T1000 (cell line): ENCODE results near the gene GIT1.

Experiments used
- DNase-seq: peaks from one replicate; lab custom pipeline; 2025; ENCODE audit warnings: mixed read lengths; lab: John Stamatoyannopoulos, UW

GIT1 gene

DNA sequence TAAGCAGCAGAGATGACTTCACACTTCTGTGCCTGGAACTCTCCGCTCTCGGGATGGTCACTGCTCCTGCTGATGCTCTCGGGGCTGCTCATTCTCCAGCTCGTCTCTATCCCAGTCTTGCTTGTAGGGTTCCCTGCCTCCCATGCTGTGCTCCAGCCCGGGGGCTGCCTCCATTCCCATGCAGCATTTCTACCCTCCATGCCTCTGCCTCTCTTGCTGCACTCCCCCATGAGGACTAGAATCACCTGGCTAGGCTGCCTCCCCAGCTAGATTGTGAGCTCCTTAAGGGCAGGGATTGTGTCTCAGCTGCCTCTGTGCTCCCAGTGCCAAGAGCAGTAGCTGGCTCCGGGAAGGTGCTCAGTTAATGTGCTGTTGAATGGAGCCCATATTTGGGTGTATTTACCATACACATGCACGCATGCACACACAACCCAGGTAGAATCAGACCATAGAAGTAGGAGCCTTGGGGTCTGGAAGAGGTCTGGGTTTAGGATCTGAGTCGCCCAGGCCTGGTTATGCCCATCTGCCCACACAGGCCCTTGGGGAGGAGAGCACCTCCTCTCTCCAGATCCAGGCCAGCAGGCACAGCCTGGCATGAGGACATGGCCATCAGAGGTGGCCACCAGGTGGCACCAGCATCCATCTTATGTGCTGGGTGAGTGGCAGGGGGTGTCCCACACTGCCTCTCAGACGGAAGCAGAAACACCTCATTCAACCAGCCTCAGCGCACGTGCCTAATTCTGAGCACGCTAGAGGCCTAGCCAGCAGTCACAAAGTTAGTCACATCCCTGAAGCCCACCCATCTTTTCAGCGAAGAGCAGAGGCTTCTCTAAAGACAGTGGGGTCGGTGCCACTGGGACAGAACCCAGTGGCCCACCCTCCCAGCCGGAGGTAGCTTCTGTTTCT, 9.3 kb downstream of the GIT1 start:
- peak; percentile 75 for DNase-seq

DNA sequence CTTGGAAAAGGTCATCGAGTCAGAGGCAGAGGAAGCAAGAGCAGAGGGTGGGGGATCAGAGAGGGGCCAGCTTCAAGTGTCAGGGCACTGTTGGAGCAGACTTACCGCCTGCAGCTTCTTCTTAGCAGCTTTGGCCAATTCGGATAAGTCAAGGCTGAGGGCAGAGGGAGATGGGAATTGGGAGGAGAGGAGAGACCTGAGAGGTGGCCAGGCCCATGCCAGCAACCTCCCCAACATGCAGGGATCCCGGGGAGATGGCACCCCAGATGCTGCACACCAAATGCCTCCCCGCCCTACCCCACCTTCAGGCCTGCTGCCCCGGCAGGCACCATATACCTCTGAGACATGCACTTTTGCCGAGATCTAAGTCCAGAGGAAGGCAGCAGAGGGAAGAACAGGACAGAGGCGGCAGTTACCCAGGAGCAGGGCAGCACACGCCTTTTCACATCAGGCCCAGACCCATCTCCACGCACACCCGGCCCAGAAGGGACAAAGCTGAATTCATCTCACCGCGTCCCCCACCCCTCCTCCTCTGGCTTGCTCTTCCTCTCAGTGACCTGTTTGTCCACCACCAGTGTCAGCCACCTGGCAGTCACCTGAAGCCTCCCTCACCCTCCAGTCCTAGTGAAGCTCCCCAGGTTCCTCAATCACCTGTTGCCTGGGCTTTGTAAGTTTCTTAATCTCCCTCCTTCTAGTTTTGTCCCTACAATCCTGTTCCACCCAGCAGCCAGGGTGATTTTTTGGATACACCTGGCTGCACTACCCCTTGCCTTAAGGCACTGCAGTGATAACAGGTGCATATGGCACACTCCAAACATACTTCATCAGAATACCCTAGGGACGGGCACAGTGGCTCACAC, 10.6 kb downstream of the GIT1 start:
- DNase-seq = no peak

DNA sequence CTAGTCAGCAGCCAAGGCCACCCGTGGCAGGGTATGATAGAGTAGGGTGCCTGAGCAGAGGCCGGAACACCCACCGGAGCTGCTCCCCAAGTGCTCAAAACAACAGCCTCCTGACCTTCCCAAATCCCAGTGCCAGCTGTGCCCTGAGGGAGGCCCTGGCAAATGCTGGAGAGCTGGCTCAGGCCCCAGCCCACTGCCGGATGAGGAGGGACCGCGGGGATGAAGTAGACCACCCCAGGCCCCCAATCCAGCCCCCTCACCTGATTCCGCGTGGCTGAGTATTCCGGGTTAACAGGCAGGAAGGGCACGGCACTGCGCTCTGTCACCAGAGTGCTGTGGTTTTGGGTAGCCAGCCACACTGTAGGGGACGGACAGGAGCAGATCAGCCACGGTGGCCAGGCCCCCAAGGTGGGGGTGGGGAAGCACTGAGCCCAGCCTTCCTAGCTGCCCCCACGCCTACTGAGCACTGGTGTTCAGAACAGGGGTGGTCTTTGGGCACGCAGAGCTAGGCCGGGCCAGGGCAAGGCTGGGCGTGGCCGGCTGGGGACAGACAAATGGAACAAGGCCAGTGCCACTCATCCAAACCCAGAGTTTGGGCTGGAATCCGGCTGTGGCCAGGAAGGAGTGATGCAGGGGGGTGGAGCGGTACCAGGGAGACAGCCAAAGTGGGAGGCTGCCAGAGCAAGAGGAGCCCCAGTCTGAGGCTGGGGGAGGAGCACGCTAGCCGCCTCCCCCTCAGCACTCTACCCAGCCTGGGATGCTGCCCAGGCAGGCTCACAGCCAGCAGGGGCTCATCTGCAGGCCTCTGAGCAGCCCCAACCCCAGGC, 11.8 kb downstream of the GIT1 start:
- no peak for DNase-seq

DNA sequence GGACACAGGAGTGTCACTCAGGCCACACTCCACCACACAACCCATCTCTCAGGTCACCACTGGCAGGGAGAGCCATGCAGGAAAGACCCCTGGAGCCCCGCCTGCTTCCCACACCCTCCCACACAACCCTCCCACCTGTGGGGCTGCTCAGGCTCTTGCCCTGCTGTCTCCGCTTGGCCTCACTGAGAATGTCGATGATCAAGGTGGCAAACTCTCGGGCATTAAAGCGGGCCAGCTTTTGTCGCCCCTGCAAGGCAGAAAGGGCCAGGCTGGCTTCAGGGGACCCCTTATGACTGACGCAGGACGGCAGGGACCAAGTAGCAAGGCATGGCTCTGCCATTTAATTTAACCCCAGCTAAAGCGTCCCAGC, 12.5 kb downstream of the GIT1 start:
- DNase-seq = no peak

DNA sequence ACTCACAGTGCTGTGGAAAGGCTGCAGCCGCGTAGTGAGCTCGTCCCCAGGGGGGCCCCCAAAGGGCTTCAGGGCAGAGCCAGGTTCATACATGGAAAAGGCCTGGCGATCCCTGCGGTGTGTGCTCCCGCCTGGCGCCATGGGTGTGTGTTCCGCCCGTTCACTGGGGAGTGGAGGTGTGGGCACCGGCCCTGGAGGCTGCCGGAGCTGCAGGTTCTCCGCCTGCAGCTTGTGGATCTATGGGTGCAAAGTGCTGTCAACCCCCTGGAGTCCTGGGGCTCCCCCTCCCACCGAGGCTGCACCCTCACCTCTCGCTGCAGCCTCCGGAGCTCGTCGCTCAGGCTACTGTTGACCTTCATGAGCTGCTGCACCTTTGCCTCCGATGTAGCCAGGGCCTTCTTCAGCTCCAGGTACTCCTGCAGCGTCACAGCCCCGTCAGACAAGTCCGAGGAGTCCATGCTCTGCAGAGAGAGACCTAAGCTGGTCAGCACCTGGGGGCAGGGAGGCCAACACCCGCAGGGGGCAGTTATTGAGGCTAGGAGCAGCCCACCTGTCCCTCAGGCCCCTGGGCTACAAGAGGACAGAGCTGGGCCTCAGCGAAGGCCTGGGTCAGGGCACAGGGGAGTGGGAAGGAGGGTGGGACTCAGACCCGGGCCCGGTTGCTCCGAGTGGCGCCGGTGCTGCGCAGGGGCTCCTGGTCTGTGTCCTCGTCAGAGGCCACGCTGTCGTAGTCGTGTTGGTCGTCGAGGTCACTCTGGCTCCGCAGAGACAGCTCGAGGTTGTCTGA, 13.0 kb downstream of the GIT1 start:
- DNase-seq = no peak

DNA sequence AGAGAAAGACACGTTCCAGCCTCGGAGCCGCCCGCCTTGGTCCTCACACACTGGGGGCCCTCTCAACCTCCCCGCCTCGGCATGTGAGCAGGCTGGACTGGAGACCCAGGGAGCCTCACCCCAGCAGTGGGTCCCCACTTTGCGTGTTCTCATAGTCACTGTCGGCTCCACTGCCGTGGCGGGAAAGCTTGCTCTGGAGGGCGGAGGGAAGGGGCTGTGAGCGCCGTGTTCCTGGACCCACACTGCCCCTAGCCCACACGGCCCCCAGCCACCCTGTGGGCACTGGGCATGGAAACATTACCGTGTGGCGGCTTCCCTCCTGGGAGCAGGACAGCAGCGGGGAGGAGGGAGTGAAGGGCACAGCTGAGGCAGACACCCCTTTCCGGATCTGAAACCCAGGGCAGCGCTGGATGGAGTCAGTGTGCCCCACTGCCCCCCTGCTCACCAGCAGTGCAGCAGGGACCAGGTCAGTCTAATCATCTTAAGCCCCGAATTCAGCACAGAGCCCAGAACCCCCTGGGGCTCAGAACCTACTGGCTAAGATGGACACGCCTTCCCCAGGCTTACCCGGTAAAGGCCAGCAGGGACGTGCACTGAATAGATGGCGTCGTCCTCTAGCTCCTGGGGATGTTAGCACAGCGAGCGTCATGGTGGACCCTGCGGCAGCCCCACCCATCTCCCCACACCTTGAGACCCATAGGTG, 13.8 kb downstream of the GIT1 start:
- DNase-seq = no peak

DNA sequence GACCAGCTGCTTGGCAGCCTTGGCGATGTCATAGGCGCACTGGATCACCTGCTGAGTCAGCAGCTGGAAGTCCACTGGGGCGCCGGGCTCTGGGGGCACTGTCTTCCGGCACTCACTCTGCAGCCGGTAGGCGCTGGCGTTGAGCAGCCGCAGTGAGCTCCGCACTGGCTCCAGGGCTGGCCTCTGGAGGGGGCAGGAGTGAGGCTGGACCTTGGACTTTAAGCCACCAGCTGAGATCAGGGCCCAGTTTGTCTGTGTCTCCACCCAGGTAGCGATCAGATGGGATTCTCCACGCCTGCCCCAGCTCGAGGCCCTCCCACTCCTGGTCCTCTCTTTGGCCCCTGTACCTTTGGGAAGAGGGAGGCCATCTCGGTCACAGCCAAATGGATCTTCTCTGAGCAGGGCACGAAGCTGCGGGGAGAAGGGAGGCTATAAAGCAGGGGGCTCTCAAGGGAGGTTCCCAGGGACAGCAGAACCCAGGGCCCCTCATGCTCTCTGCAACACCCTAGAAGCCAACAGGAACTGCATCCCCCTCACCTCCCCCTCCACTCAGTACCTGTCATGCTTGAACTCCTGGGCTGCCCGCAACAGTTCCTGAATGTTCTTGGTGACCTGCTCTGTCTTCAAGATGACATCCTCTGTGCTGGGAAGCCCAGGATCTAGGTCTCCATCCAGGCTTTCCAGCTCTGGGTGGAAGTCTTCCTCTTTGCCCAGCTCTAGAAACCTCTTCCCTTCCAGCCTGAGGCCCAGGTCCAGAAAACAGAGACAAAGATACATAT, 14.5 kb downstream of the GIT1 start:
- no peak for DNase-seq

DNA sequence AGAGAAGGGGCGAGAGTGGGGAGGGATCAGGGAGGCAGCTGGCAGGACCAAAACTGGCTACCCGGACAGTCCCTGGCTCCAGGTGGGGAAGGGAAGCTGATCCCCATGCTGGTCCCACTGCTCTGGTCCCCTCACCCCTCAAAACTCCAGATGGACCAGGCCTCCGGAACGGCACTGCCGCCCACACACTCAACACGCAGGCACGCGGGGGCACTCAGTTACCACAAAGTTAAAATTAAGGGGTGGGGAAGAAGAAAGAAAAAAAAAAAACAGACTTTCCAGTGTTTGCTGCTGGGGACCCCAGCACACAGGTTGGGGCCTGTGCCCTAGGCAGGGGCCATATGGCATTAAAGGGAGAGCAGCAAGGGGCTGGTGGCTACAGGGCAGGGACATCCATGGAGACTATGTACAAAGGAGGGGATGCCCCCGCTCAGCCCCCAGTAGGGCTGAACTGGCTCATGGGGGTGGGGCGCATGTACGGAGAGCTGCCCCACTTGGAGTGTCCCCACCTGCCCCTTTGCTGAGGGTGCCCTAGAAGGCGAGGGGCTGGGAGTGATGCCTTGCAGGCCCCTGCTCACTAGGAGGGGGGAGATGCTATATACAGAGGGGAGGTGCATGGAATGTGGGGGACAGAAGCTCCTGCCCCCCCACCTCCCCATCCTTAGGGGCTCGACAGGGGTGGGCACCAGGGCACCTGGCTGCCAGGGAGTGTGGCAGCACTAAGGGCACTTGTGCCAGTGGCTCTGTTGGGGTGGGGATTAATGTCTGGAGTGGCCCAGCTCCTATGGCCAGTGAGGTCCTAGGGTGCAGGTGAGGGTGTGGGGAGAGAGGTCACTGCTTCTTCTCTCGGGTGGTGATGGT, 15.3 kb downstream of the GIT1 start:
- DNase-seq = no peak

DNA sequence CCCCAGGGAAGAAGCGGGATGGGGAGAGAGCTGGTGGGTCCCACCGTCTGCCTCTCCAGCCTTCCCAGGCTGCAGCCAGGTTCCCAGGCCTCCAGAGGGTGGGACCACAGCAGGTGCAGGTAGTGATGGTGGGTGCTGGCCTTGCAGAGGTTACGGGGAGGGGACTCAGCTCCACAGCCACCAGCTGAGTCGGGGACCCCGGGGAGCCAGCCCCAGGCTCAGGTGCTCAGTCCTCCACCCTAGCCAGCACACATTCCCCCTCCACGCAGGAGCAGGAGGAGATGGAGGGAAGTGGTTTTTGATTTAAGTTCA, 15.9 kb downstream of the GIT1 start:
- DNase-seq = no peak

DNA sequence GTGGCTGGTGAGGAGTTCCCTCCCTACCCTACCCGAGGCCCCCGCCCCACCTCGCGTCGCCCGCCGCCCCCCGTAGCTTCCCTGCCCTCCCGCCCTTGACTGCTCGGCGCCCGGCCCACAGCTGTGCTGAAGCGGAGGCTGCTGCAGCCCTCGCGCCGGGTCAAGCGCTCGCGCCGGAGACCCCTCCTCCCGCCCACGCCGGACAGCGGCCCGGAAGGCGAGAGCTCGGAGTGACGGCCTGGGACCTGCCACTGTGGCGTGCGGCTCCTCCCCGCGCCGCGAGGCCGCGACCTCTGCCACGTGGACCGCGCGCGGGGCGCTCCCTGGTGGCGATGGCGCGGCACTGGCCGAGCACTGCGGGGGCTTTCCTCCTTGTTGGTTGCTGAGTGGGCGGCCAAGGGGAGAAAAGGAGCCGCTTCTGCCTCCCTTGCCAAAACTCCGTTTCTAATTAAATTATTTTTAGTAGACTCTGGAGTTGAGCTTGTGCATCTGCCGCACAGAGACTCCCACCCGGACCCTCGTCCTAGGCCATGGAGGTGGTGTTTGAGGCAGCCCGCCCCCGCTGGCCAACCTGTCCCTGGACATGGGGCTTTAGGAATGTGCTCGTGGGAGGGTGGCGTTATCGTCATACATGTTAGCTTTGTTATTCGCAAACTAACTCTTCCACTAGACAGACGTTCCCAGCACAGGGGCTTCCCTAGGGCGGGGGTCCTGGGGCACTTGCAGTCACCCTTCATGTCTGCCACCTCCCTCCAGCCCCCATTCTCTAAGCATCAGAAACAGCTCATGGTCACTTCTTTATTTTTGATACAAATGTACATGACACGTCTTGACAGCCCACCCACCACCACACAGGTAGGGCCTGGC, 16.5 kb downstream of the GIT1 start:
- DNase-seq = no peak

DNA sequence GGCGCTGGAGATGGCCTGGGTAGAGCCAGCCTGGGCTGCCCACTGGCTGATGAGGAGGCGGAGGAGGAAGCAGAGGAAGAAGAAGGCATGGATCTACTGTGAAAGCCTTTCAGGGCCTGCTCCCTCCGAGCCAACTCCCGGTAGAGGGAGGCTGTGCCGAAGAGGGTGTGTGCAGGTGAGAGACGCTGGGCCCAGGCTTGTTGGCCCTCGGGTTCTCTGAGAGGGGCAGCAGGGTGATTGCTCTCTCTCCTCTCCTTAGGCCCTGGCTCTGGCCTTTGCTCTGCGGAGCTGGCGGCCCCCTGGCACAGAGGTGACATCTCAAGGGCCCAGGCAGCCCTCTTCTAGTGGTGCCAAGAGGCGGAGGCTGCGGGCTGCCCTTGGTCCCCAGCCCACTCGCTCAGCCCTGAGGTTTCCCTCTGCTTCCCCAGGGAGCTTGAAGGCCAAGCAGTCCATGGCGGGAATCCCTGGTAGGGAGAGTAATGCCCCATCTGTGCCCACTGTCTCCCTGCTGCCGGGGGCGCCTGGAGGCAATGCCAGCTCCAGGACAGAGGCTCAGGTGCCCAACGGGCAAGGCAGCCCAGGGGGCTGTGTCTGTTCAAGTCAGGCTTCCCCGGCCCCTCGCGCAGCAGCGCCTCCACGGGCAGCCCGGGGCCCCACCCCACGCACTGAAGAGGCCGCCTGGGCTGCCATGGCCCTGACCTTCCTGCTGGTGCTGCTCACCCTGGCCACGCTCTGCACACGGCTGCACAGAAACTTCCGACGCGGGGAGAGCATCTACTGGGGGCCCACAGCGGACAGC, 17.4 kb downstream of the GIT1 start:
- DNase-seq = no peak

DNA sequence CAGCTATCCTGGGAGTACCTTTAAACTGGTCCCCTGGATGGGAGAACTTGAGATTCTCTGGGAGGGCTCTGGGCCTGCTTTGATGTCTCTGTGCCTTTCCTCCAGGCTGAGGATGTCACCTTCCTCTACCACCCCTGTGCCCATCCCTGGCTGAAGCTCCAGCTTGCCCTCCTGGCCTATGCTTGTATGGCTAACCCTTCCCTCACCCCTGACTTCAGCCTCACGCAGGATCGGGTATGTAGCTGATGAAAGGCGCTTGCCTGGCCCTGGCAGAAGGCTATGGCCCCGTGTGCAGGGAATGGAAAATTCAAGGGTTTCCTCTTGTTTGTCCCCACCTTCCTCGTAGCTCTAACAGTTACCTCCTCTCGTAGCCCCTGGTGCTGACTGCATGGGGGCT, 18.0 kb downstream of the GIT1 start:
- no peak for DNase-seq

DNA sequence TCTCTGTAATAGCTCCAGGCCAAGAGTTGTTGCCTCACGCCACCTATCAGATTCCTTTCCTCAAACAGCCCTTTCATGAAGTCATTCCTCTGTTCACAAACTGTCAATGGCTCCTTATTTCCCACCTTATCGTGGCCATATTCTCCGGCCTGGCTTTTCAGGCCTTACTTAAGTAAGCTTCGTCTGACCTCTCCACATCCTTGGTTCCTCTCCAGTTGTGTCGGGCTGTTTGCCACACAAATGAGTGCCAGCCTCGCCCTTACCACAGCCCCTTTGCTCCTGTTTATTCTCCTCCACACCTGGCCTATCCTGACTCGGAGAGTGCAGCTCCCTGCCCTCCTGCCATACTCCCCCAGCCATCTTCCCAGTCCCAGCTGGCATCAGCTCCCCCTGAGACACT, 18.9 kb downstream of the GIT1 start:
- DNase-seq = no peak

DNA sequence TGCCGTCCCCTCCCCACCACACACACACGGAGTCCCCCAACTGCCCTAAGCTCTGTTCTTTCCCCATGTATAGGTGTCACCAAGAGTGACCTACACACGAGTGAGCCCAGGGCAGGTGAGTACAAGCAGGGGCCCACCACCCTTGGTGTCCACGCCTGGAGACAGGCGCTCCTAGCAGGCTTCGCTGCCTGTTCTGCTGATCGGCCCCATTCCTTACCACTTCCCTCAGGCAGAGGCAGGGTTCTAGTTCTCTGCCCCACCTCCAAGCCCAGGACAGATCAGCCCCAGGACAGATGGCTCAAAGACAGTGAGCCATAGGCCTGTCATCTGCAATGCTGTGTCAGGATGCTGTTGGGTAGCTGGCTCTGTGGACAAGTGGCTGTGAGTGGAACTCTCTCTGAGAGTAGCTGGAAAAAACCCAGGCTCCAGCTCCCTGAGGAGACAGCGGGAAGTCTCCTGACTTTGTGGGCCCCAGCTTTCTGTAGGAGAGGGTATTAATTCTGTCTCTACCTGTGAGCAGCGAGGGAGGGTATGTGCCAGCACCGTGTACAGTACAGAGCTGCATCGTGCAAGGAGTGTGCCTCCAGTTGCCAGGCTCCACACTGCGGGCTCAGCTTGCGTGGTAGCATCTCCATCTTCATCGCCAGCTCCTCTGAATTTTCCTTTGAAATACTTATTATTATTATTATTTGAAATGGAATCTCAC, 20.1 kb downstream of the GIT1 start:
- no peak for DNase-seq

DNA sequence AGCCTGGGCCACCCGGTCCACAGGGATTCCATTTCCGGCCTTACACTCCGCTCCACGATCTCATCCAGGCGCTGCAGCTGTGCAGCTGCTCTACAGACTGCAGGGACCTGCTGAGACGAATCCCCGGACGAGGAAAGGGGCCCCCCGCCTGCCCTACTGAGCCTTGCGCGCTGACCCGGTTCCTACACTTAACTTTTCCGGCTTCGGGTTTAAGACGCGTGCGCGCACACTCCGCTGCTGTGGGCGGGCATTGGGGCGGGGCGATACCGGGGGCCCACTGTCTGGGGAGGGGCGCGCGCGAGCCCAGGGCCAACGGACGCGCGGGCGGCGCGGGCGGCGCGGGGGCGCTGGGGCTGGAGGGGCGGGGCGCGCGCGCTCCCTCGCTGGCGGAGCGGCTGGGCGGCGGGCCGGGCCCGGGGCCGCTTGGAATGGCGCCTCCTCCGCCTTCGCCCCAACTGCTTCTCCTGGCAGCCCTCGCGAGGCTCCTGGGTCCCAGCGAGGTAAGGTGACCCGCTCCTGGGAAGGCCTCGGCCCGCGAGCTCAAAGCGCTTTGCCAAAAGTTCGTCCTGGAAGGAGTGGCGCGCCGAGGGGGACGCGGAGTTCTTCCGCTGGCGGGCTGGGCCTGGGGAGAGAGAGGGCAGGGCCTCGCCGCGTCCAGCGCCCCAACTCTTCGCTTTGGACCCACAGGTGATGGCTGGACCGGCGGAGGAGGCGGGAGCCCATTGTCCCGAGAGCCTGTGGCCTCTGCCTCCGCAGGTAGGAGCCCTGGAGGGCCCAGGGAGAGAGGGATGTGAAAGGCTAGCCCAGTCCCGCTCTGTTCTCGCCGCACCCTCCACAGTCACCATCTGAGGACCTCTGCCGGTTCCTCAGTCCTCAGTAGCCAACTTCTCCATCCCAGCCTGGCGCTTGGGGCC, 20.9 kb downstream of the GIT1 start, which contains the start of gene TP53I13:
TSS of gene TP53I13 (plus strand) at position 371 of the 914 bp plus-strand sequence. CDS start at position 429, 58 bp downstream.
- DNase-seq = peak; percentile 71
